Measurements from ENCODE around the gene CACNB2.

The CACNB2 gene

DNA sequence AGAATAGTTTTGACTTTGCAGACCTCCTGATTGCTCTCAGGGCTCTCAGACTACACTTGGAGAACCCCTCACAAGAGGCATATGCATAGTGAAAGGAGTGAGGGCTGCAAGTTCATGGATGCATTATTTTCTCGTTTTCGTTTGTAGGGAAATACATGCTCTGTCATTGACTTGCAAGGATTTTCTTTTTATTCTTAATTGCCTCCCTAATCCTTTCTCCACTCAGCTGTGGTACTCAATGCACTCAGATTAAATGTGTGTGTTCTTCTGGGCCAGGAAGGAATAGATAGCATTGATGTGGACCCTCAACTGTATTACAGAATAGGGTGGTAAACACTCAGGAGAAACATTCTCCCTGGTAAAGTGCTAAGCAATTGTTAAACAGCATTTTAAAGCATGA lies 188.7 kb downstream of the CACNB2 start:
- in situ Hi-C loops (cut with MboI; ENCODE audit: low sequenced_read_pairs) = no loop called here

DNA sequence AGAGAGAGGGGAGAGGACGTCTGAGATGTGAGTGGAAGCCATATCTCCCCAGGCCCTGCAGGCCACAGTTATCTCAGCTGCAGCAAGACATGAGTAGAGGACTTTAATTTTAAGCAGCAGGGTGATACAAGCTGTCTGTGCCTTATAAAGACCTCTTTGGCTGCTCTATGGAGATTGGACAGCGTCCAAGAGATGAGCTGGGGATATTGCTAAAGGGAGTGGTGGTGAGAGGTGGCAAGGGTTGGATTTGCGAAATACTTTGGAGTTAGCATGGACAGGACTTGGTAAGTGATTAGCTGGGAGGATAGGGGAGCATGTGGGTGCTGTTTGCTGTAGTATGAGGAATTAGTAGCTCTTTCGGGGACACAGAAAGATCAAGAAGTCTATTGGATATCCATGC lies 191.8 kb downstream of the CACNB2 start:
- in situ Hi-C loops (cut with MboI; ENCODE audit: low sequenced_read_pairs) = no loop called here

DNA sequence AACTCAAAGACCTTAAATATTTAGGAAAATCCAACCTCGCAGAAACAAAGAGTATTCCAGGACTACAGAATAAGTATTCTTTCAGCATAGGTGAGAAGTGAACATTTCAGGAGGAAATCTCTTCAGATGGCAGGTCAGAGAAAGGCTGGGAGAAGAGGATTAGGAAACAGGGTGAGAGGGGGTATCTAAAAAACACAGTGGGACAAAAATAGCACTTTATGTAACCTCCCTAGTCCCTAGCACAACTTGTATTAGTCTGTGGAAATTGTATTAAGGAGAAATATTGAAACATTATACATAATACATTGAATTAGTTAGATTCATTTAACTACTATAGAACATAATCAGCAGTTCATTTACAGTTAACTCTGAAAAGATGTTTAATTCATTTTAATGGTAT lies 192.3 kb downstream of the CACNB2 start:
- in situ Hi-C loops (cut with MboI; ENCODE audit: low sequenced_read_pairs) = no loop called here

DNA sequence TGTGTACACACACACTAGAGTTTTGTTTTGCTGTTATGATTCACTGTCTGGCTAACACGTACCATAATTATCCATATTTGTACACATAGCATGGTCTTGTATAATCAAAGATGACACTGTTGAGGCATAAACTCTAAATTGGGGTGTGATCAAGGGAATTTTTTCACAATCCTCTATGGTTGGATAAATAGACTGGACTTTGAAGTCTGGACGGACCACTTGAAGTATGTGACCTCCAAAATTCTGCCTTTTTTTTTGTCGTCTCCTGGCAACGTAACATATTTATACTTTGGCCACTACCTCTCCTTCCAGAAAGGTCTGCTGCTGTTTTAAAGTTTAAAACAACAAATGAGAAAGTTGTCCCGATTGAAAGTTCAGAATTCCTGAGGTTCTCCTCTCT lies 193.4 kb downstream of the CACNB2 start:
- in situ Hi-C loops (cut with MboI; ENCODE audit: low sequenced_read_pairs) = no loop called here

GRCh38 chr10:18334116-18334867 lies 194.1 kb downstream of the CACNB2 start:
- in situ Hi-C loops (cut with MboI; ENCODE audit: low sequenced_read_pairs) = no loop called here

GRCh38 chr10:18340496-18341051 lies 200.3 kb downstream of the CACNB2 start:
- in situ Hi-C loops (cut with MboI; ENCODE audit: low sequenced_read_pairs) = no loop called here

GRCh38 chr10:18341055-18341454 lies 200.8 kb downstream of the CACNB2 start:
- in situ Hi-C loops (cut with MboI; ENCODE audit: low sequenced_read_pairs) = no loop called here

- in situ Hi-C loops (cut with MboI; ENCODE audit: low sequenced_read_pairs) = no loop called here
Measured at GRCh38 chr10:18343573-18343972, 203.3 kb downstream of the CACNB2 start.

DNA sequence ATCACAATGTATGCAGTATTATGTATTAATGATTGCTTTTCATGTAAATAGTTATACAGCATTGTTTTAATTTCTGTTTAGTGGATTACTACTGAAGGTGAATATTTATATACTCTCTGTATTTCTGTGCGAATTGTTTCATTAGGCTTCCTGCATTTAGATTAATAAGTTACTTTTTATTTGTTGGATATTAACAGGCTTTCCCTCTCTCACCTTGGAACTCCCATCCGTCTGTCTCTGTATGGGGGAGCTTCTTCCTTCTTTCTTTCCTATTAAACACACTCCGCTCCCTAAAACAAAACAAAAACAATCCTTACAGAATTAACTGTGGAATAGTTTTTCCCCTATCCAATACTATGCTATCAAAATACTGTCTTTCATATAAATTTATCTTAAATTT lies 205.1 kb downstream of the CACNB2 start:
- in situ Hi-C loops (cut with MboI; ENCODE audit: low sequenced_read_pairs) = no loop called here

GRCh38 chr10:18350340-18350739 lies 210.1 kb downstream of the CACNB2 start:
- in situ Hi-C loops (cut with MboI; ENCODE audit: low sequenced_read_pairs) = no loop called here

DNA sequence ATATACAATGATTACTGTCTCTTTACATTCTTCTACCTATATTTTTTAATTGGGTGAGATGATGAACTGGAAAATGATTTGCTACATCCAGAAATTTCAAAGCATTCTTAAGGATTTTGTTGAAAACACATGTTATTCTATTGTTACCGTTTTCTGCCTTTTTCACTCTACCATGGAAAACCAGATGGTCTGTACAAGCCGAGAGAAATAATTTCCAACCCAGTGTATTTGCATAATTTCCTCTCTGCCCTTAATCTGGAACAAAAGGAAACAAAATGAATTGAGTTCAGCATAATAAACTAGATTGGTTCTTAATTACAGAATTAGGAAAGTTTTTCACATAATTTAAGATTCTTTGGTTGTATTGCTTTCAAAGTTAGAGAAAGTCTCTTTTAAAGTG lies 211.2 kb downstream of the CACNB2 start:
- in situ Hi-C loops (cut with MboI; ENCODE audit: low sequenced_read_pairs) = no loop called here

DNA sequence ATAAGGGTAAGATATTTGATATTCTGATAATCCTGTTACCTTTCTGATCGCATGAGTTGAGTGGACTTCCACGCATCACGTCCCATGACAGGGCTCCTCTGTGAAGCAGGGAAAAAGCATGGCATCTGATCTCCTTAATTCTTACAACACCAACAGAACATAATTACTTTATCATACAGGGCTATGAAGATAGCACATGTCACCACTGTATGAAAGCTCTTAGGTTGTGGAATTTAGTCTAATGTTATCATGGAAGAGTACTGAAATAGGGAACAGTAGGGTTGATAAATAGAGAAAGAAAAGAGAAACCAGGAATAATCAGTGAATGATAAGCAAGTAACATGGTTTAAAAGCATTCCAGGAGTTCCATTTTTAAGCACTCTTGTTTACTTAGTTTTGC lies 212.0 kb downstream of the CACNB2 start:
- in situ Hi-C loops (cut with MboI; ENCODE audit: low sequenced_read_pairs) = no loop called here

GRCh38 chr10:18359812-18360211 lies 219.6 kb downstream of the CACNB2 start:
- in situ Hi-C loops (cut with MboI; ENCODE audit: low sequenced_read_pairs) = no loop called here

DNA sequence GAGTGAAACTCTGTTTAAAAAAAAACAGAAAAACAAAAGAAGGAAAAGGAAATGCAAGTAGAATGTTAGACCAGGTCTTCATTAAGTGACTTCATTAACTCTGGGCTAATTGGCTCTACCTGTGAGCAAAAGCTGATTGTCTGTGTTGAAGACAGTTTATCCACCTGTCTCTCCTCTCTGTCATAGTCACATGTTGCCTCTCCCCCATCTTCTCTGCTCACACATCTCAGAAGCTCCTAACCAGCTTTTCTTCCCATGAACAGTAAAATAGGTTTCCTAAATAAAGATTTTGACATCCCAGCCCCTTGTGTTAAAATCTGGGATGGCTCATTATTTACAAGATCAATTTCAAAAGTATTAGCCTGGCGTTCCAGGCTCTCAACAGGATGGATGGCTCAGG lies 222.7 kb downstream of the CACNB2 start:
- in situ Hi-C loops (cut with MboI; ENCODE audit: low sequenced_read_pairs) = no loop called here

DNA sequence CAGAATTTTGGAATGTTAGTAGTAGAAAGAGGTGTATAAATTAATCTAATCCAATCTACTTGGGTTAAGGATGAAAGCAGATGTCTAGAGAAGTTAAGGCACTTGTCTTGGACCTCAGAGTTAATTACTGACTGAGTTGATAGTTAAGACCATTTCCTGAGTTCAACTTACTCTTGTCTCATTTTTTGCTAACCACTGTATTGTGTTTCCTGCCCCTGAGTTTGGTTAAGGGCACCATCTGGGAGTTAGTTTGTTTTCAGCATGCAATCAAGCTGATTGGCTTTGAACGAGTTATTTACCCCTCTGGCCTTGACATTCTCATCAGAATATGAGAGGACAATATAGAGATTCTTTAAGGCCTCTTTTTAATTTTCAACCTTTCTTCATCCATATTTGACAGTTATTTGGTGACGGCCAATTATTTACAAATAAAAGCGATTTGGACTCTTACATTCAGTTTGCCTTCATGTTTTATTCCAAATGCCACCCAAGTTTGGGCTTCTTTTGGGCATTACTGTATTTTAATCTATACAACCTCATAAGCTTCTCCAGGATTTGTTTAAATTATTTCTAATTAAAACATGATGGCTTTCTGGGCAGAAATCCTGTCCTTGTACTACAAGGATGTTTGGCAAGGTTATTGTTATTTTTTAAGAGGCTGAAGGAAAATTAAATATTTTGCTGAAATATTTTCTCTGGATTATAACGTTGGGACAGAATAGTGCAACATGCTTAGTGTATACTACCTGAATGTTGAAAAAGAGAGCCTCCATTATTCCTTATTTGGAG lies 225.0 kb downstream of the CACNB2 start:
- in situ Hi-C loops (cut with MboI; ENCODE audit: low sequenced_read_pairs) = no loop called here

- in situ Hi-C loops (cut with MboI; ENCODE audit: low sequenced_read_pairs) = no loop called here
Measured at GRCh38 chr10:18367840-18368239, 227.6 kb downstream of the CACNB2 start.

- in situ Hi-C loops (cut with MboI; ENCODE audit: low sequenced_read_pairs) = no loop called here
Measured at GRCh38 chr10:18368273-18368672, 228.0 kb downstream of the CACNB2 start.

GRCh38 chr10:18368682-18369081 lies 228.5 kb downstream of the CACNB2 start:
- in situ Hi-C loops (cut with MboI; ENCODE audit: low sequenced_read_pairs) = no loop called here

DNA sequence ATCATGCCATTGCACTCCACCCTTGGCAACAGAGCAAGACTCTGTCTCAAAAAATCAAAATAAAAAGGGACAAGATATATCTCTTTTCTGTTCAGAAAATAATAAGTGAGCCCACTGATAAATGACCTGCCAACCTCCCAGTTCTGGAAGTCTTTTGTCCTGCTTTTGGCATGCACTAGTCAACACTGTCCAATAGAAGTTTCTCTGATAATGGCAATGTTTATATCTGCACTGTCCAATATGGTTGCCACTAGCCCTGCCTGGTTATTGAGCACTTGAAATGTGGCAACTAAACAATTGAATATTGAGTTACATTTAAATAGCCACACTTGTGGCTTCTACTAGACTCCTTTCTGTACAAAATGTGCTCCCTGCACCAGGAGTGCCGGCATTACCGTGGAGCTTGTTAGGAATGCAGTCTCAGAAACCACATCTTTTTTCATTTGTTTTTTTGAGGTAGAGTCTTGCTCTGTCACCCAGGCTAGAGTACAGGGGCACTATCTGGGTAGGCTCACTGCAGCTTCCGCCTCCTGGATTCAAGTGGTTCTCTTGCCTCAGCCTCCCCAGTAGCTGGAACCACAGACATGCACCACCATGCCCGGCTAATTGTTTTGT lies 229.7 kb downstream of the CACNB2 start:
- in situ Hi-C loops (cut with MboI; ENCODE audit: low sequenced_read_pairs) = no loop called here

- in situ Hi-C loops (cut with MboI; ENCODE audit: low sequenced_read_pairs) = no loop called here
Measured at GRCh38 chr10:18376650-18377049, 236.4 kb downstream of the CACNB2 start.

GRCh38 chr10:18377898-18378297 lies 237.7 kb downstream of the CACNB2 start:
- in situ Hi-C loops (cut with MboI; ENCODE audit: low sequenced_read_pairs) = no loop called here

DNA sequence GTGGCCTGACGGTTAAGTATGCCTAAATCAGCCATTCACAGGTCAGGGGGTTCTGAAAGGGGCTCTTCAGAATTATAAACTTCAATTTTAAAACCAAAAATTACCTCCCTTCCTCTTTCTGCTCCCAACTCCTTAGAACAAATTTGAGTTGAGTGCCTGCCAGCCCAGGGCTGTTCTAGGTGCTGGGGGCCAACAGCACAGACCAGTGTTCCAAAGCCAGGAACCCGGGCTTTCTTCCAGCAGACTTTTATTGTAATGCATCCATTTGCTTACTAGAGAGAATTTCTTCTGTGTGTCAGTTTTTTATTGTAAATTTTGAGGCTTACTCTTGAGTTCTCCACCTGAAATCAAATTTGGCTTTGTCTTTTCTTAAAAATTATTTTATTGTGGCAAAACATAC lies 238.5 kb downstream of the CACNB2 start:
- in situ Hi-C loops (cut with MboI; ENCODE audit: low sequenced_read_pairs) = no loop called here
